T47D (cell line): ENCODE measurements around the gene TSPAN18.

Experiments
- DNase-seq, 2 experiments: peaks; one replicate each; pipeline versions ENCODE4 v3.0.0 to v3.0.0-alpha.2; 2011 to 2012; ENCODE audit warnings: low read depth in 1 of 2, low spot score in 1 of 2
- JUND ChIP-seq: IDR thresholded peaks from 2 replicates; pipeline ENCODE4 v1.6.1; 2012; ENCODE audit warnings: low read depth
- in situ Hi-C: cut with HindIII; loops from 2 replicates; pipeline ENCODE4 v1.10.0; 2016; ENCODE audit warnings: low sequenced_read_pairs, low pct_unique_long_range_greater_than_20kb

The TSPAN18 gene

DNA sequence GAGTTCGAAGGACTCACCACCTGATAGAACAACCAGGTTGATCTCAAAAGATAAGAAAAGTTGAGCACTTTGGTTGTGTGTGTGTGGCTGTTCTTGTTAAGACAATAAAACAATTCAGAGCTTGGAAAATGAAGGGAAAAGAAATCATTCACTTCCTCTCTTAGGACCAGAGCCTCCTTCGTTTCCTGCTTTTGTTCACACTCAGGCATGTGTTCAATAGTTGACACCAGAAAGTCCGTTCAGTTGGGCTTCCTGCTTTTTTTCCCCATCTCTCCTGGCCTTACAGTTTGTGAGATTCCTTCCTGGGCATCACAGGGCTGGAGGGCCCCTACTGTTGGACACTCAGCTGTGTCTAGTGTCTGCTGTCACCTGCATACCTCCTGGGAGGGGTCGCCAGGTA, 48.0 kb downstream of the TSPAN18 start:
- TF ChIP-seq JUND: no peak
- no peak for DNase-seq
- in situ Hi-C loops: no loop called here

DNA sequence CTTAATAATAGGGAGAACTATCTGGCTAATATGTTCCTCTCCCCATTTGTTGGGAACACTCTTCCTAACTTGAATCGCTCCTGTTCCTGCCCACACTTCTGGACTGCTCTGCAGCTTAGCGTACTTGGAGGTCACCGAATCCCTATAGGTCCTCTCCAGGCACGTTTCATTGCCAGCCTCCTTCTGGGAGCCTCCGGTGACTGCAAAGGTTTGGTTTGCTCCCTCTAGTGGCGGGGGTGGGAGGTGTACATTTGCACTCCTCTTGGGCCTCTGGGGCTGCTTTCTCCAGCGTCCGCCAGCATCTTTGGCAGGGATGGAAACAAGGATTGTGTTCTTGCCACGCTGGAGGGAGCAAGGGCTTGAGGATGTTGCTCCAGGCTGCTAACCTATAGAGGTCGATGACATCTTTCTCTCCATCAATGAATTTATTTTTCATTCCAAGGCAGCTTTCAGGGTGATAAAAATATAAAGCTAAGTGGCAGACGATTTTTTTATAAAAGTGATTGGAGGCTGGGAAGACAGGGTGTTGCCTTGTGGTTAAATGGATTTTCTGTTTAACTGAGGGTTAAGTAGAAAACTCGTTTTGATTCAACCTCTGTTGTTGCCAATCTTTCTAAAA, 48.7 kb downstream of the TSPAN18 start:
- no peak for TF ChIP-seq JUND
- DNase-seq: peak; percentile 64 to 85
- in situ Hi-C loops: no loop called here

DNA sequence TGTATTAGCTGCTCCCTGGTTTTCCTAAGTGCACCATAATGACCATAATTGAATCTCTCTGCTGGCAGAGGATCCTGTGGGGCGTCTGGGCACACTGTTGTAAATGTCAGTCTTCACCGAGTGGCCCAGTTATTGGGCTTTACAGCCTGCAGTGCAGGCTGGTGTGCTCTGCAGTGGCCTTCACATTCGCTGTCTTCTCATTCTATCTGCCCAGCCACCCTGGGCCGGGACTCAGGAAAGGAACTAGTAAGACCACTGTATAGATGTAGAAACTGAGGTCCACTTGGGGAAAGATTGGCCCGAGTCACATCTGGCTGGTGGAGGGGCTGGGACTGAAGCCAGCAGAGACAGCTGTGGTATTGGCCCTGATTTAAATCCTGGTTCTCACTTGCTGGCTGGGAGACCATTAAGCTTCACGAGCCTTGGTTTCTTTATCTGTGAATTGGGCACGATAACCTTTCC, 49.3 kb downstream of the TSPAN18 start:
- TF ChIP-seq JUND: no peak
- in situ Hi-C loops: no loop called here
- no peak for DNase-seq

DNA sequence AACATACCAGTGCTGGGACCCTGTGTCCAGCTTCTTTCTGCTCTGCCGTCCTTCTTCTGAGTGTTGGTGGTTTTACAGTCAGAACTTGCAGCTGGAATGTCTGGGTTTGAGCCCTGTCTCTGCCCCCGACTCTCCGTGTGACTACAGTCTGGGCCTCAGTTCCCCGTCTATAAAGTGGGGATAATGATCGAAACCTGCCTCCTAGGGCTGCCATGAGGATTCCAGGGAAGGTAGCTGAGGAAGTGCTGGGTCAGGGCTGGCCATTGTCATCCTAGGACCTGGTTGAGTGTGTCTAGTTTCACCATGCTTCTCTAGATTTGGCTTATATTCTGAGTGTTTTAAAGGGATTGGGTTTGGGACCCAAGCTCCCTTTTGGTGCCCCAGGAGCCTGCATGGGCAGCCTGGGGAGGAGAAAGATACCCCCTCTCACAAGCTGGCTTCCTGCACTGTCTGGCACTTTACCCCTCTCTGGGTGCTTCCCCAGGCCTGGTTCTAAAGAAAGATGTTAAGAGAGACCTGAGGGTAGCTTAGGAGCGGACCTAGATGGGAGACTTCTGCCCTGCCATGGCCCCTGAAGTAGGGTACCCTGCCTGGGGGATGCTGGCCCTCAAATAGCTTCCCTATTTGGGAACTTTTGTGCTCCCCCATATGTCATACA, 49.9 kb downstream of the TSPAN18 start:
- no peak for DNase-seq
- in situ Hi-C loops: no loop called here
- no peak for TF ChIP-seq JUND

DNA sequence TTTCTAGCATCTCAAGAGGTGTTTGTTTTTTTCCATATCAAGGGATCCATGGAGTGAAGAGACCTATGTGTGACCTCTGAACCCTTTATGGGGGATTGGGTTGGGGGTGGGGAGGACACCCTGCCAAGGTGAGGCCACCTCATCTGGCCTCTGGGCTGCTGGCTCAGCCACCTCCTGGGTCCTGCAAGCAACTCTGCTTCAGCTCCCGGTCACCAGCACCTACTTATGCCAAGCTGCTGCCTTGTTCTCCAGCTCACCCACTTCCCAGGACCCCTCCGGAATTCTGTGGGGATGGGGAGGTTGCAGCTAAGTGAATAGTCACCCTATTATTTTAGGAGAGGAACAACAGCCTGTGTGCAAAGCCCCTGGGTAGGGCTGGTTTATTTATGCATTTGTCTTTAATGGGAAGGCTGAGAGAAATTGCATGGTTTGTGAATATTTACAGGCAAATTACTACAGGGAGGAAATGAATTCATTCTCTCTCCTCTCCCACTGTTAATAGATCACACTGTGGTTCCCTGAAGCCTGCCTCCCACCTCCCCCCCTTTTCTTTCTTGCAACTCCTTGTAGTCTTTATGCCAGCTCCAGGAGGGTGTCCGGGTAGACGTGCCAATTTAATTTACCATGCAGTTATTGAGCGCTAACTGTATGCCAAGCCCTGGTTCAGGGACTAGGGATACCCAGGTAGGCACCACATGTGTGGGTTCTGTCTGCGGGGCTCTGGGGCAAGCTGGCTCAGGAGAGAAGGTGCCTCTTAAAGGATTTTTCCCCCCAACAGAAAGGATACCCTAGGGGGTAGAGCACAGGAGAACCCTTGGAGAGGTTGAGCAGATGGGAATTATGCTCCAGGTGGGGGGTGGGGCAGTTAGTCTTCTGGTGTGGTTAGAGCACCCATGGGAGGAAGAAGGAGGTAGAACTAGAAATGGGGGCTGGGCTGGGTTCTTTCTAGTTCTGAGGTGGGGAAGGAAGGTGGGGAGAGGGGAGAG, 50.7 kb downstream of the TSPAN18 start:
- DNase-seq: no peak
- no peak for TF ChIP-seq JUND
- in situ Hi-C loops: no loop called here

DNA sequence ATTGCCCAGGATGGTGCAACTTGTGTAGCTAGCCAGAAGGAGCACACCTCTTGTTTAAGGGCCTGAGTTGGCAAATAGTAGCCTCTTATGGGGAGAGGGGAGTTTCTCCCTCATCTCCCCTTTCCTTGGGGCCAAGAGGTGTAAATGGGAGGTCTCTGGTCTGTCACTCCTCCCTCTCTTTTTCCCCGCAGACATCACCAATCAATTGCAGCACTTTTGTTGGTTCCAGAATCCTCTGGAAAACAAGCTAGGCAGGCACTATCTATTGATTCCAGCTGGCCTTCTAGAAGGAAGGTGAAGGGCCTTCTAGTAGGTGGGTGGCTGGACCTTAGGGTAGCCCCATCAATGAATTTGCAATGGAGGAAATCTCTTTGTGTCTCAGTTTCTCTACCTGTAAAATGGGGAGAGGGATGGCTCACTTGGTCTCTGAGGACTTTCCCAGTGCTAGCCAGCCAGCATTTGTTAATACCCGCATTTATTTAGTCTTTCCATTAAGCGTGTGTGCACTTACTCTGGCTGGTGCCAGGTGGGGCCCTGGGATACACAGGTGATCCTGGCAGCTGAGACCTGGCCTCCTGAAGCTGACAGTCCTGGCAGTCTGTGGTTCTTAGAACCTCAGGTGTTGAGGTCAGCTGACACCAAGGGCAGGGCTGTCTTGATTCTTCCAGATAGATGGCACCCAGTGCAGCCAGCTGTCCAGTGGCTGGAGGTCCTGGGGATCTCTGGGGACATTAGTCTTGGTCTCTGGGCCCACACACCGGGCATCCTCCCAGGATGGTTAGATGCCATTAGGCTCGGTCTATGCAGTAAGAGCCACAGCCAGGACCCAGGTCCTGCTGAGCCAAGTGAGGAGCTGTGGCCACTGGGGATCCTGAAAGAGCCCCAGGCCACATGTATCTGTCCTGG, 51.7 kb downstream of the TSPAN18 start:
- in situ Hi-C loops: no loop called here
- no peak for TF ChIP-seq JUND
- DNase-seq: no peak

DNA sequence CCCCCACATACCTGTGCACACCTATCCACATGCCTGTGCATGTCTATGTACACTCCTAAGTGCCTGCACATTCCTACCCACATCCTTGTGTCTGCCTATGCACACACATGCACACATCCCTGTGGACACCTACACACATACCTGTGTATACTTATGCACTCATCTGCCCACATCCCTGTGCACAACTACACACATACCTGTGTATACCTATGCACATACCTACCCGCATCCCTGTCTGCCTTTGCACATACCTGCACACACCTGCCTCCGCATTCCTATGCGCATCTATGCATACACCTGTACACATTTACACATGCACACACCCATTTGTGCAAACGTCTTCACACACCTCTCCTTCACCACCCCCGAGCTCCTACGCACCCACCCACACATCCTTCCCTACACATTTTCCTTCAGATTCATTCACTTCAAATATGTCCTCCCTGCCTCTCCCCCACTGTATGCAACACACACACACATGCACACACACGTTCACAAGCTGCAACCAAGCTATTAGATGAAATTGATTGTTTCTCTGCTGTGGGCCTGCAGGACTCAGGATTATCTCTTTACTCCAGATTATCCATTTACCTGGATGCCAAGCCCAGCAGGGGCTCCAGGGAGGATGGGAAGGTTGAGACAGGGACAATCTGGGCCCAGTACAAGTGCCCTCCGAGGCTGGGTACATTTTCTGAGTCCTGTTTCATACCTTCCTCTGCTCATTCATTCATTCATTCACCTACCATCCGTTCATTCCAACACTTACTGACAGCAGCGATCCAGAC, 53.2 kb downstream of the TSPAN18 start:
- TF ChIP-seq JUND: no peak
- in situ Hi-C loops: no loop called here
- no peak for DNase-seq

DNA sequence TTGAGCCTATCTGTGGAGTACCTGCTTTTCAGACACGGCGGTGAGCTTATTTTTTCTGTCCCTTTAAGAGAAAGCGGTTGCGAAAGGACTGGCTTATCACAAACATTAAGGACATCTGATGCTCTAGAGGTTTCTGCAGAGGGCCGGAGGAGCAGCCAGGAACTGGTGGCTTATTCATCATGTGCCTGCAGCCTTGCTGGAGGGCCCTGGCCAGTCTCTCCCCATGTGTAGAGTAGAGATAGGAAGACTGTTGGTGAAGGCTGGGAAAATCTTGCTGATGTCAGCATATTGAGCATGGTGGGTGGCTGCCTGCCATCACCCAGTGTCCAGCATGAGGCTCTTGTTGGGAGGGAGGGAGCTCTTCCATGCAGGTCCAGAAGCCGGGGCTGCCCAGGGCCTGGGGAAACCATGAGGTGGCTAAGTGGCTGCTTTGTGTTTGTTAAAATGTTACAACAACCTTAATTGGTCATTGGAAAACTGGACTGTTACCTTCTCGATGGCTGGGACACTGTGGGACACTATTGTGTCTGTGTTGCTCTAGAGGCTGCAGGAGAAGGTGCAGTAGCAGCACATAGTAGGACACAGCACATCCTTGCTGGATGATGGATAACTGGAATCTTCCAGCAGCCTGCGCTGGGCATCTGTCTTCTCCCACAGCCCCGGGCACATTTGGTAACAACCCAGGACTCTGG, 54.3 kb downstream of the TSPAN18 start:
- no peak for TF ChIP-seq JUND
- no peak for DNase-seq
- in situ Hi-C loops: no loop called here

DNA sequence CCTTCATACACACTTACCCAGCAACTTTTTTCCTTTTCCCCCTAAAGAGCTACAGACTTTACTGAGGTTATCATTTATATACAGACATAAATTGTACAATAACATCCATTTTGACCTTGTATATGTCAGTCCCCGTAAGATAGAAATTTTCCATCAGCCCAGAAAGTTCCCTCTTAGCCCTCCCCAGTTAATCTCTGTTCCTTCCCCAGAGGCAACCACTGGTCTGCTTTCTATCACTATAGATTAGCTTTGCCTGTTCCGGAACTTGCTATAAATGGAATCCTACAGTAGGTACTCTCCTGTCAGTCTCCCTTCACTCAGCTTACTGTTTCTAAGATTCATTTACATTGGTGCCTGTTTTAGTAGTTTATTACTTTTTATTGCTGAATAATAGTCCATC, 54.9 kb downstream of the TSPAN18 start:
- DNase-seq: no peak
- in situ Hi-C loops: no loop called here
- TF ChIP-seq JUND: no peak

DNA sequence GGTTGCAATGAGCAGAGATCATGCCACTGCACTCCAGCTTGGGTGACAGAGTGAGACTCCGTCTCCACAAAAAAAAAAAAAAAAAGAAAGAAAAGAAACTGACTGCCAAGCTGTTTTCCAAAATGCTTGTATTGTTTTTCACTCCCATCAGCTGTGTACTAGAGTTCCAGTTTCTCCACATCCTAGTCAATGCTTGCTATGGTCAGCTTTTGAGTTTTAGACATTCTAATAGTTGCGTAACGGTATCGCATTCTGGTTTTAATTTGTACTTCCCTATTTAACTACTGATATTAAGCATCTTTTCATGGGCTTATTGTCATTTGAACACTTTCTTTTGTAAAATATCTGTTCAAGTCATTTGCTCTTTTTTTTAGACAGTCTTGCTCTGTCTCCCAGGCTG, 55.7 kb downstream of the TSPAN18 start:
- in situ Hi-C loops: no loop called here
- no peak for DNase-seq
- TF ChIP-seq JUND: no peak

DNA sequence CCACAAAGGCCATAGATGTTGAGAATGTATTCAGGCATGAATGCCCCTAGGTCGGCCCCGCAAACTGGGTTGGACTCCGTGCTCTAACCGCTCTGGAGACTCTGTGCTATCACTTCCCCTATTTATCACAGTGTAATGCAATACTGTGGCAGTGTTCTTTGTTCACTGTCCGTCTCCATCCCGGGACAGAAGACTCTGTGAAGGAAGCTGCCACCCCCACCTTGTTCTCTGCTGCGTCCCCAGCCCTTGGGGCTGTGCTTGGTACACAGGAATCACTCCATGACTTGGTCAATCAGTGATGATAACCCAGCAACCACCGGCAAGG, 57.6 kb downstream of the TSPAN18 start:
- DNase-seq: no peak
- TF ChIP-seq JUND: no peak
- in situ Hi-C loops: no loop called here
